CD4-positive, alpha-beta T cell treated with Interleukin-6 at 100 ng/mL for 8 hours (primary cell): Measurements from ENCODE around the gene DLGAP1.

Source experiments
- DNase-seq: peaks from one replicate; pipeline ENCODE4 v3.0.0-alpha.2; 2020; ENCODE audit warnings: mixed read lengths, low spot score

DLGAP1 gene

GRCh38 chr18:4286256-4286655 lies 168.9 kb downstream of the DLGAP1 start:
- DNase-seq = no peak

- DNase-seq = no peak
Observed at GRCh38 chr18:4285525-4285924, 169.6 kb downstream of the DLGAP1 start.

GRCh38 chr18:4284528-4284927 lies 170.6 kb downstream of the DLGAP1 start:
- no peak for DNase-seq

- no peak for DNase-seq
Observed at GRCh38 chr18:4283746-4284291, 171.3 kb downstream of the DLGAP1 start.

- DNase-seq = no peak
Observed at GRCh38 chr18:4282954-4283353, 172.2 kb downstream of the DLGAP1 start.

GRCh38 chr18:4276953-4277585 lies 178.0 kb downstream of the DLGAP1 start:
- no peak for DNase-seq

- DNase-seq = no peak
Observed at GRCh38 chr18:4271952-4272351, 183.2 kb downstream of the DLGAP1 start.

- no peak for DNase-seq
Observed at GRCh38 chr18:4270988-4271387, 184.1 kb downstream of the DLGAP1 start.

GRCh38 chr18:4270016-4270415 lies 185.1 kb downstream of the DLGAP1 start:
- no peak for DNase-seq

- no peak for DNase-seq
Observed at GRCh38 chr18:4267641-4268040, 187.5 kb downstream of the DLGAP1 start.

GRCh38 chr18:4264347-4264791 lies 190.7 kb downstream of the DLGAP1 start:
- no peak for DNase-seq

GRCh38 chr18:4260107-4260506 lies 195.0 kb downstream of the DLGAP1 start:
- no peak for DNase-seq

GRCh38 chr18:4256766-4257417 lies 198.2 kb downstream of the DLGAP1 start:
- no peak for DNase-seq

- no peak for DNase-seq
Observed at GRCh38 chr18:4254840-4255239, 200.3 kb downstream of the DLGAP1 start.

GRCh38 chr18:4252829-4253228 lies 202.3 kb downstream of the DLGAP1 start:
- no peak for DNase-seq

- no peak for DNase-seq
Observed at GRCh38 chr18:4251873-4252272, 203.2 kb downstream of the DLGAP1 start.

GRCh38 chr18:4251206-4251605 lies 203.9 kb downstream of the DLGAP1 start:
- no peak for DNase-seq

- no peak for DNase-seq
Observed at GRCh38 chr18:4250141-4250540, 205.0 kb downstream of the DLGAP1 start.

GRCh38 chr18:4248686-4249085 lies 206.4 kb downstream of the DLGAP1 start:
- DNase-seq = no peak

GRCh38 chr18:4246374-4246773 lies 208.7 kb downstream of the DLGAP1 start:
- no peak for DNase-seq

GRCh38 chr18:4245456-4245855 lies 209.7 kb downstream of the DLGAP1 start:
- no peak for DNase-seq

GRCh38 chr18:4242431-4243161 lies 212.5 kb downstream of the DLGAP1 start:
- no peak for DNase-seq

- no peak for DNase-seq
Observed at GRCh38 chr18:4241090-4241617, 214.0 kb downstream of the DLGAP1 start.
